SJCRH30 (cell line): ENCODE data around the gene VWF. TPM values are rescaled to one million over a fixed set of nuclear protein-coding genes. Genes with fewer than 3 reads are reported as not detected.

Source experiments
- DNase-seq, 2 experiments: peaks; one replicate each; pipeline ENCODE4 v3.0.0-alpha.2; 2015 to 2020
- H3K27ac ChIP-seq: fragments of 250-450 bp; sonication (Bioruptor Pico); 2 replicates; pipeline ENCODE4 v1.5.1; 2020; ENCODE audit warnings: mild to moderate bottlenecking, moderate library complexity
- H3K27me3 ChIP-seq: fragments of 250-450 bp; sonication (Bioruptor Pico); 2 replicates; pipeline ENCODE4 v1.5.1; 2020; ENCODE audit warnings: mild to moderate bottlenecking, moderate library complexity
- H3K36me3 ChIP-seq: fragments of 250-450 bp; sonication (Bioruptor Pico); 2 replicates; pipeline ENCODE4 v1.5.1; 2020; ENCODE audit warnings: mild to moderate bottlenecking, moderate library complexity
- H3K4me1 ChIP-seq: fragments of 250-450 bp; sonication (Bioruptor Pico); 2 replicates; pipeline ENCODE4 v1.5.1; 2020; ENCODE audit warnings: mild to moderate bottlenecking, moderate library complexity
- H3K4me3 ChIP-seq: fragments of 250-450 bp; sonication (Bioruptor Pico); 2 replicates; pipeline ENCODE4 v1.5.1; 2020; ENCODE audit warnings: mild to moderate bottlenecking, moderate library complexity
- H3K9me3 ChIP-seq: fragments of 250-450 bp; sonication (Bioruptor Pico); replicated peaks from 2 replicates; pipeline ENCODE4 v1.5.1; 2020; ENCODE audit warnings: mild to moderate bottlenecking, moderate library complexity
- total RNA-seq: library from RNA; depleted of rRNA; stranded (reverse); fragments of >200 nt; shearing (Covaris generic); gene quantifications from 2 replicates; pipeline ENCODE4 v1.2.3, GENCODE V29; 2014

VWF gene
- total RNA-seq, 1 experiment from 2014 or later: 0.73 TPM

GRCh38 chr12:5976711-5977110 lies 147.8 kb downstream of the VWF start:
- Histone ChIP-seq H3K4me1 (no peaks in the 10 kb centered on the region), H3K27me3 (peaks cover 30% of the 10 kb centered on the region; the same call in 1 of the 2 replicates), H3K4me3 (no peak overlapping the region), H3K9me3 (no peaks in the 10 kb centered on the region), H3K27ac (no peak overlapping the region), H3K36me3 (no peaks in the 10 kb centered on the region)
- no peak for DNase-seq

GRCh38 chr12:5976196-5976595 lies 148.3 kb downstream of the VWF start:
- H3K4me1 ChIP-seq: no peaks in the 10 kb centered on the region
- H3K27ac ChIP-seq: no peak overlapping the region
- no peak overlapping the region for H3K4me3 ChIP-seq
- peaks cover 30% of the 10 kb centered on the region; the same call in 1 of the 2 replicates for H3K27me3 ChIP-seq
- no peaks in the 10 kb centered on the region for H3K9me3 ChIP-seq
- no peaks in the 10 kb centered on the region for H3K36me3 ChIP-seq
- no peak for DNase-seq

GRCh38 chr12:5973461-5974115 lies 150.9 kb downstream of the VWF start:
- Histone ChIP-seq H3K4me1 (no peaks in the 10 kb centered on the region), H3K27me3 (peaks cover 32% of the 10 kb centered on the region), H3K4me3 (no peak overlapping the region), H3K9me3 (no peaks in the 10 kb centered on the region), H3K36me3 (no peaks in the 10 kb centered on the region), H3K27ac (no peak overlapping the region)
- DNase-seq: no peak

GRCh38 chr12:5972387-5972786 lies 152.1 kb downstream of the VWF start:
- Histone ChIP-seq H3K36me3 (no peaks in the 10 kb centered on the region), H3K4me3 (no peak overlapping the region), H3K27me3 (peaks cover 39% of the 10 kb centered on the region), H3K27ac (no peak overlapping the region), H3K4me1 (no peaks in the 10 kb centered on the region), H3K9me3 (no peaks in the 10 kb centered on the region)
- no peak for DNase-seq

- H3K27me3 ChIP-seq: peaks cover 30% of the 10 kb centered on the region
- DNase-seq: no peak
- no peak overlapping the region for H3K4me3 ChIP-seq
- no peaks in the 10 kb centered on the region for H3K4me1 ChIP-seq
- no peak overlapping the region for H3K27ac ChIP-seq
- H3K36me3 ChIP-seq: no peaks in the 10 kb centered on the region
- H3K9me3 ChIP-seq: no peaks in the 10 kb centered on the region
Measured at GRCh38 chr12:5971194-5971850, 153.1 kb downstream of the VWF start.

- H3K4me3 ChIP-seq: no peak overlapping the region
- H3K36me3 ChIP-seq: no peaks in the 10 kb centered on the region
- H3K27ac ChIP-seq: no peak overlapping the region
- no peaks in the 10 kb centered on the region for H3K4me1 ChIP-seq
- no peak for DNase-seq
- no peaks in the 10 kb centered on the region for H3K9me3 ChIP-seq
- H3K27me3 ChIP-seq: peaks cover 24% of the 10 kb centered on the region
Measured at GRCh38 chr12:5969974-5970690, 154.3 kb downstream of the VWF start.

- DNase-seq: no peak
- Histone ChIP-seq H3K4me1 (no peaks in the 10 kb centered on the region), H3K4me3 (no peak overlapping the region), H3K27me3 (peaks cover 17% of the 10 kb centered on the region), H3K36me3 (no peaks in the 10 kb centered on the region), H3K27ac (no peak overlapping the region), H3K9me3 (no peaks in the 10 kb centered on the region)
Measured at GRCh38 chr12:5969156-5969973, 155.1 kb downstream of the VWF start.

- H3K4me3 ChIP-seq: no peak overlapping the region
- H3K36me3 ChIP-seq: no peaks in the 10 kb centered on the region
- no peaks in the 10 kb centered on the region for H3K4me1 ChIP-seq
- no peak for DNase-seq
- peaks cover 9% of the 10 kb centered on the region; the same call in 1 of the 2 replicates for H3K27me3 ChIP-seq
- H3K27ac ChIP-seq: no peak overlapping the region
- no peaks in the 10 kb centered on the region for H3K9me3 ChIP-seq
Measured at GRCh38 chr12:5967645-5968415, 156.6 kb downstream of the VWF start.

GRCh38 chr12:5966486-5967095 lies 157.9 kb downstream of the VWF start:
- H3K36me3 ChIP-seq: no peaks in the 10 kb centered on the region

GRCh38 chr12:5965950-5966383 lies 158.5 kb downstream of the VWF start:
- DNase-seq: peak; percentile 40 to 64
- Histone ChIP-seq H3K4me3 (no peak overlapping the region), H3K27ac (no peak overlapping the region), H3K27me3 (peaks cover 9% of the 10 kb centered on the region; the same call in 1 of the 2 replicates), H3K4me1 (no peaks in the 10 kb centered on the region), H3K36me3 (no peaks in the 10 kb centered on the region), H3K9me3 (no peaks in the 10 kb centered on the region)

More at GRCh38 chr12:5966486-5967095, 157.9 kb downstream of the VWF start:
- H3K4me1 ChIP-seq: no peaks in the 10 kb centered on the region
- H3K9me3 ChIP-seq: no peaks in the 10 kb centered on the region
- no peak overlapping the region for H3K27ac ChIP-seq
- H3K27me3 ChIP-seq: peaks cover 9% of the 10 kb centered on the region; the same call in 1 of the 2 replicates
- H3K4me3 ChIP-seq: no peak overlapping the region
- no peak for DNase-seq

- no peak overlapping the region for H3K27ac ChIP-seq
- no peaks in the 10 kb centered on the region for H3K4me1 ChIP-seq
- H3K9me3 ChIP-seq: no peaks in the 10 kb centered on the region
- no peaks in the 10 kb centered on the region for H3K36me3 ChIP-seq
- no peak for DNase-seq
- H3K27me3 ChIP-seq: peaks cover 9% of the 10 kb centered on the region; the same call in 1 of the 2 replicates
- no peak overlapping the region for H3K4me3 ChIP-seq
Measured at GRCh38 chr12:5964913-5965900, 159.3 kb downstream of the VWF start.

- Histone ChIP-seq H3K27me3 (peaks cover 6% of the 10 kb centered on the region; the same call in 1 of the 2 replicates), H3K4me3 (no peak overlapping the region), H3K9me3 (no peaks in the 10 kb centered on the region), H3K27ac (no peak overlapping the region), H3K4me1 (no peaks in the 10 kb centered on the region), H3K36me3 (no peaks in the 10 kb centered on the region)
- DNase-seq: no peak
Measured at GRCh38 chr12:5963515-5963914, 161.0 kb downstream of the VWF start.

- Histone ChIP-seq H3K4me1 (no peaks in the 10 kb centered on the region), H3K4me3 (no peak overlapping the region), H3K27me3 (no peaks in the 10 kb centered on the region), H3K36me3 (no peaks in the 10 kb centered on the region), H3K27ac (no peak overlapping the region), H3K9me3 (no peaks in the 10 kb centered on the region)
- no peak for DNase-seq
Measured at GRCh38 chr12:5960783-5961182, 163.7 kb downstream of the VWF start.
